Activated T-cell treated with anti-CD3 and anti-CD28 coated beads, Interleukin-2, amount 50 U/mL, for 24 hours (primary cell): Measurements from ENCODE around the gene IL22RA1.

ENCODE experiments used
- DNase-seq: peaks from one replicate; pipeline ENCODE4 v3.0.0-alpha.2; 2020
- H3K27ac Mint-ChIP-seq: 2 replicates; pipeline ENCODE4 v1.8.0; 2020; ENCODE audit warnings: mild to moderate bottlenecking, mixed read lengths
- H3K27me3 Mint-ChIP-seq: 2 replicates; pipeline ENCODE4 v1.8.0; 2020; ENCODE audit warnings: mixed read lengths
- H3K36me3 Mint-ChIP-seq: 2 replicates; pipeline ENCODE4 v1.8.0; 2020; ENCODE audit warnings: low read depth, mixed read lengths
- H3K4me1 Mint-ChIP-seq: 2 replicates; pipeline ENCODE4 v1.8.0; 2020; ENCODE audit warnings: low read depth, mixed read lengths
- H3K4me3 Mint-ChIP-seq: 2 replicates; pipeline ENCODE4 v1.8.0; 2020; ENCODE audit warnings: mild to moderate bottlenecking, moderate library complexity, mixed read lengths
- H3K9me3 Mint-ChIP-seq: 2 replicates; pipeline ENCODE4 v1.8.0; 2020; ENCODE audit warnings: mixed read lengths

Gene IL22RA1

DNA sequence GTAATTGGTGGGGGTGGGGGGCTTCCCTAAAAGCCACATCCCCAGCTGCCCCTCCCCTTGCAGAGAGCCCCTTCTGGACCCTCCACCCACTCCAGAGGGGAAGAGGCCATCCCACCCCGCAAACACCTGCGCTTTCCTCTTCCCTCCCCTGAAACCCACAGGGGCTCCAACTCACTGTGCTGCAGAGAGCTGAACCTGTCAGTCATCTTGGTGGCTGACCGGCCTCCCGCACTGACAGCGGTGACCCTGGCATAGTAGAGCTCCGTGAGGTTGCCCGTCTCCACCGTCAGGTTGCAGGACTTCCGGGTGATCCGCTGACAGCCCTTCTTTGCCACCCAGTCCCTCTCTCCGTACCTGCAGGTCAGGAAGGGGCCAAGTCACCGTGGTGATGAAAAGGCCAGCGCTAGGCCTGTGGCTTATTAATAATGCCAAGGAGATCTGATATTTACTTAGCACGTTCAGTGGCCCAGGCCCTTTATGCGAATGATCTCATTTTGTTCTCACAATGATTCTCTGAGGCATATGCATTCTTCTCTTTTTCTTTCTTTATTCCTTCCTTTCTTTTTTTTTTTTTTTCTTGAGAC lies 5.9 kb downstream of the IL22RA1 start:
- no peak for DNase-seq
- Mint-ChIP-seq H3K27me3 (peaks cover 10% of the 10 kb centered on the region), H3K36me3 (no peaks in the 10 kb centered on the region), H3K27ac (no peak overlapping the region), H3K9me3 (no peaks in the 10 kb centered on the region), H3K4me3 (no peak overlapping the region), H3K4me1 (no peaks in the 10 kb centered on the region)

- Mint-ChIP-seq H3K9me3 (no peaks in the 10 kb centered on the region), H3K36me3 (no peaks in the 10 kb centered on the region), H3K4me1 (no peaks in the 10 kb centered on the region), H3K4me3 (no peak overlapping the region), H3K27ac (no peak overlapping the region), H3K27me3 (peaks cover 10% of the 10 kb centered on the region)
- DNase-seq = no peak
Observed at GRCh38 chr1:24134376-24134775, 8.6 kb downstream of the IL22RA1 start.

GRCh38 chr1:24133819-24134218 lies 9.1 kb downstream of the IL22RA1 start:
- Mint-ChIP-seq H3K9me3 (no peaks in the 10 kb centered on the region), H3K4me1 (no peaks in the 10 kb centered on the region), H3K27ac (no peak overlapping the region), H3K27me3 (peaks cover 10% of the 10 kb centered on the region), H3K36me3 (no peaks in the 10 kb centered on the region), H3K4me3 (no peak overlapping the region)
- no peak for DNase-seq

DNA sequence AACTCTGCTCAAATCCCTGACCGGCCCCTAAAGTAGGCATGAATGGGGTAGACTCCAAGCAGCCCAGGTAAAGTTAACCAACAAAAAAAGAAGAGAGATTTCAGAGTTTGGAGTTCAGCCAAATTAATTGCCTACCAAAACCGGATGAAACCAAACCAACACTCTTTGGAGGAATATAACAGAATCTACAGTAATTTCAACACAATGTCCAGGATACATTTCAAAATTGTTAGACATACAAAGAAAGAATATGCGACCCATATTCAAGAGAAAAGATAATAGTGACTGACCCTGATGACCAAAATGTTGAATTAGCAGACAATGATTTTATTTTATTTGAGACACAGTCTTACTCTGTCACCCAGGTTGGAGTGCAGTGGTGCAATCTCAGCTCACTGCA lies 12.6 kb downstream of the IL22RA1 start:
- H3K27me3 Mint-ChIP-seq = peaks cover 3% of the 10 kb centered on the region
- DNase-seq = no peak
- H3K36me3 Mint-ChIP-seq = no peaks in the 10 kb centered on the region
- no peak overlapping the region for H3K4me3 Mint-ChIP-seq
- no peaks in the 10 kb centered on the region for H3K9me3 Mint-ChIP-seq
- no peak overlapping the region for H3K27ac Mint-ChIP-seq
- peaks cover 3% of the 10 kb centered on the region for H3K4me1 Mint-ChIP-seq

DNA sequence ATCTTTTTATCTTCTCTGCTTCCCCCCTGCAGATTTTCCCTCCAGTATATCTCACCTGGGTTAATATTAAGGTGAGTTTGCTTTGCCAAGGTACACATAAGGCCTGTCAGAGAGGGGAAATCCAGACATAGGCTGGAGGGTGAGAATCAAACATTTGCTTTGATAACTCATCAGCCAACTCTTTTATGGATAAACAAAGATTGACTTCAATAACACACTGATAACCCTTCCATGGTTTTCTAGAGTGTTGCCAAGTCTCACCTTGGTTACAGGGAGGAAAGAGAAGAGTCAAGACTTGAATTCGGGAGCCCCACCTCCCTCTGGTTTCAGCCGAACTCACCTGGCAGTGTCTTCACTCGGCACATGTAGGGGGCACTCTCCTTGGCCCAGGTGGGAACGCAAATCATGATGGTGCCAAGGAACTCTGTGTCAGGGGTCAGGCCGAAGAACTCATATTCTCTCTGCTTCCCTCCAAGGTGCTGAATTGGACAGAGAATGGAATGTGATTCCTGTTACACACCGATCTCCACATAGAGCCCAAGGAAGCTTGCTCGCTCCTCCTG lies 15.1 kb downstream of the IL22RA1 start:
- Mint-ChIP-seq H3K4me1 (peaks cover 3% of the 10 kb centered on the region), H3K9me3 (no peaks in the 10 kb centered on the region), H3K27ac (no peak overlapping the region), H3K4me3 (no peak overlapping the region), H3K36me3 (no peaks in the 10 kb centered on the region), H3K27me3 (no peaks in the 10 kb centered on the region)
- DNase-seq = no peak

DNA sequence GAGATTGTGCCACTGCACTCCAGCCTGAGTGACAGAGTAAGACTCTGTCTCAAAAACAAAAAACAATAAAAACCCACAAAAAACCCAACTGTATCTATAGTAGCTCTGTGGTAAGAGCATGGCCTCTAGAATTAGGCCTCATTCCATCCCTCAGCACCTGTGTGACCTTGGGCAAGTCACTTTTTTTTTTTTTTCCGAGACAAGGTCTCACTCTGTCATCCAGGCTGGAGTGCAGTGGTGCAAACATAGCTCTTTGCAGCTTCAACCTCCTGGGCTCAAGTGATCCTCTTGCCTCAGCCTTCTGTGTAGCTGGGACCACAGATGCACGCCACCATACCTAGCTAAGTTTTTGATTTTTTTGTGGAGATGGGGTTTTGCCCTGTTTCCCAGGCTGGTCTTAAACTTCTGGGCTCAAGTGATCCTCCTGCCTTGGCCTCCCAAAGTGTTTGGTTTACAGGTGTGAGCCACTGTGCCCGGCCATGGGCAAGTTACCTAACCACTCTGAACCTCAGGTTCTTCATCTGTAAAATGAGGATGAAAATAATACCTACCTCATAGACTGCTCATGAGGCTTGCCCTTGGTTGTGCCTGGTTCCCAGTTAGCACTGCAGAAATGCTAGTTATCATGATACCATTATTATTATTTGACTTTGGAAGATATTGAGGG lies 15.7 kb downstream of the IL22RA1 start:
- no peak overlapping the region for H3K27ac Mint-ChIP-seq
- H3K4me3 Mint-ChIP-seq = no peak overlapping the region
- no peaks in the 10 kb centered on the region for H3K27me3 Mint-ChIP-seq
- peaks cover 3% of the 10 kb centered on the region for H3K4me1 Mint-ChIP-seq
- no peaks in the 10 kb centered on the region for H3K9me3 Mint-ChIP-seq
- H3K36me3 Mint-ChIP-seq = no peaks in the 10 kb centered on the region
- DNase-seq = no peak

- no peak overlapping the region for H3K27ac Mint-ChIP-seq
- H3K9me3 Mint-ChIP-seq = no peaks in the 10 kb centered on the region
- no peak overlapping the region for H3K4me3 Mint-ChIP-seq
- DNase-seq = no peak
- no peaks in the 10 kb centered on the region for H3K27me3 Mint-ChIP-seq
- no peaks in the 10 kb centered on the region for H3K36me3 Mint-ChIP-seq
- H3K4me1 Mint-ChIP-seq = peaks cover 3% of the 10 kb centered on the region
Observed at GRCh38 chr1:24126672-24127023, 16.3 kb downstream of the IL22RA1 start.

GRCh38 chr1:24126018-24126671 lies 16.8 kb downstream of the IL22RA1 start:
- no peak for DNase-seq
- H3K9me3 Mint-ChIP-seq = no peaks in the 10 kb centered on the region
- H3K4me1 Mint-ChIP-seq = peaks cover 3% of the 10 kb centered on the region
- H3K27ac Mint-ChIP-seq = no peak overlapping the region
- no peaks in the 10 kb centered on the region for H3K36me3 Mint-ChIP-seq
- H3K27me3 Mint-ChIP-seq = peaks cover 2% of the 10 kb centered on the region
- H3K4me3 Mint-ChIP-seq = no peak overlapping the region

- H3K27me3 Mint-ChIP-seq = peaks cover 6% of the 10 kb centered on the region
- H3K4me1 Mint-ChIP-seq = peaks cover 3% of the 10 kb centered on the region
- H3K9me3 Mint-ChIP-seq = no peaks in the 10 kb centered on the region
- no peaks in the 10 kb centered on the region for H3K36me3 Mint-ChIP-seq
- no peak overlapping the region for H3K4me3 Mint-ChIP-seq
- no peak for DNase-seq
- H3K27ac Mint-ChIP-seq = no peak overlapping the region
Observed at GRCh38 chr1:24125456-24125855, 17.5 kb downstream of the IL22RA1 start.

DNA sequence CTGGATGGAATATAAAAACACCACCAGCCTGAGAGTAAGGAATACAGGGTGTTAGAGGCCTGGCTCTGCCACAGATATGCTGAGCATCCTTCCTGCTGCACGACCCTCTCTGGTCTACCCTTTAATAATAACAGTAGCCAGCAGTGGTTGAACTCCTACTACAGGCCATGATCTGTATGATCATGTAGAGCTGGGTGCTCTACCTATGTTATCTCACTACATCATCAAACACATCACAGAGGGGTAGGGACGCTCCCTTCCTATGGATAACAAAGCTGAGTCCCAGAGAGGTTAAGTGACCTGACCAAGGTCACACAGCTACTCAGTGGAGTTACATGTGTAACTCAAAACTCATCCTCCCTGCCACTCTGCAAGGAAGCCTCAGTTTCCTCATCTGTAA lies 18.0 kb downstream of the IL22RA1 start:
- Mint-ChIP-seq H3K27me3 (peaks cover 7% of the 10 kb centered on the region), H3K36me3 (no peaks in the 10 kb centered on the region), H3K9me3 (no peaks in the 10 kb centered on the region), H3K4me1 (peaks cover 3% of the 10 kb centered on the region), H3K4me3 (no peak overlapping the region), H3K27ac (no peak overlapping the region)
- no peak for DNase-seq

DNA sequence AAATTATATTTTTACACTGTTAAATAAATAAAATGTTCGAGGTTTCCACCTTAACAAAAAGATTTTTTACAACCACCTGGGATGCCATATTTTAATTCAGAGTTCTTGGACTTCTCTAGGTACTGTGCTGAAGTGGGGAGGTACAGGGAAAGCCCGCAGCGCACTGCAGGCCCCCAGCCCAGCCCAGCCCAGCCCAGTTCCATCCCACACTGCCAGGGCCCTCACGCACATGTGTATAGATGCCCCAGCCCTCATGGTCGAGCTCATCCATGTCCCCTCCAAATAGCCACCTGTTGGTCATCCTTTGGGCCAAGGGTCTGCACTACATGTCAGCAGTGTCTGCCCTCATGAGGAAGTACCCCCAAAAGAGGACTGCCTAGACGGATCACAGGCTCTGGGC lies 19.3 kb downstream of the IL22RA1 start:
- DNase-seq = no peak
- no peaks in the 10 kb centered on the region for H3K9me3 Mint-ChIP-seq
- no peak overlapping the region for H3K4me3 Mint-ChIP-seq
- H3K4me1 Mint-ChIP-seq = peaks cover 3% of the 10 kb centered on the region
- H3K36me3 Mint-ChIP-seq = no peaks in the 10 kb centered on the region
- H3K27ac Mint-ChIP-seq = no peak overlapping the region
- H3K27me3 Mint-ChIP-seq = peaks cover 18% of the 10 kb centered on the region

DNA sequence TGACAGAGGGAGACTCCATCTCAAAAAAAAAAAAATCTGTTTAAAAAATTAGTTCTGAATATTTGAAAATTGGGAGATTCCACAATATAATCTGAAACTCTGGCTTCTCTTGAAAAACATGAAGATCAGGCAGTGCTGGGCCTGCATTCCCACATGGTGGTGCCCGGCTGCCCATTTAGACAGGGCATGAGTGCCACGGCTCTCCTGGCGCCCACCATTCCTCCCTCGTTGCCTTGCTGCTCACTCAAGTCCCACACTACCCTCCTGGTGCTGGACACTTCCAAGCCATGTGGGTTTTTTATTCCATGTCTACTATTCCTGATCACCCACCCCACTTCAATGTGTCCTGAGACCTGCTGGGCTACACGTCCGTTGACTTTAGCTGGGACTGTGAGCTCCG lies 20.2 kb downstream of the IL22RA1 start:
- H3K9me3 Mint-ChIP-seq = no peaks in the 10 kb centered on the region
- no peaks in the 10 kb centered on the region for H3K36me3 Mint-ChIP-seq
- H3K27ac Mint-ChIP-seq = no peak overlapping the region

GRCh38 chr1:24121406-24121805 lies 21.5 kb downstream of the IL22RA1 start:
- no peak overlapping the region for H3K27ac Mint-ChIP-seq
- H3K36me3 Mint-ChIP-seq = no peaks in the 10 kb centered on the region
- no peak overlapping the region for H3K4me3 Mint-ChIP-seq
- no peaks in the 10 kb centered on the region for H3K9me3 Mint-ChIP-seq
- peaks cover under 1% of the 10 kb centered on the region for H3K4me1 Mint-ChIP-seq
- H3K27me3 Mint-ChIP-seq = peaks cover 30% of the 10 kb centered on the region
- DNase-seq = no peak

More for the DNA sequence above, 20.2 kb downstream of the IL22RA1 start:
- peaks cover 3% of the 10 kb centered on the region for H3K4me1 Mint-ChIP-seq
- H3K4me3 Mint-ChIP-seq = no peak overlapping the region
- peaks cover 22% of the 10 kb centered on the region for H3K27me3 Mint-ChIP-seq
- DNase-seq = no peak

- Mint-ChIP-seq H3K4me1 (no peaks in the 10 kb centered on the region), H3K27me3 (peaks cover 30% of the 10 kb centered on the region), H3K9me3 (no peaks in the 10 kb centered on the region), H3K36me3 (no peaks in the 10 kb centered on the region), H3K27ac (no peak overlapping the region), H3K4me3 (no peak overlapping the region)
- no peak for DNase-seq
Observed at GRCh38 chr1:24120965-24121364, 22.0 kb downstream of the IL22RA1 start.
